Cardiac muscle cell (in vitro differentiated cells and primary cell): ENCODE measurements around the gene CAMK2B. TPM values are rescaled to one million over a fixed set of nuclear protein-coding genes. Genes with fewer than 3 reads are reported as not detected.

Source experiments
- DNase-seq, 2 donors: peaks; one replicate each; pipeline versions ENCODE4 v3.0.0 to v3.0.0-alpha.2; 2010 to 2017; ENCODE audit warnings: low read depth in 1 of 2, low spot score in 1 of 2
- H3K27ac ChIP-seq: fragments of 200-600 bp; sonication (generic); 2 replicates; pipeline ENCODE4 v1.5.1; 2016
- H3K27me3 ChIP-seq: fragments of 200-600 bp; sonication (generic); 2 replicates; pipeline ENCODE4 v1.6.0; 2016; ENCODE audit warnings: control low read depth
- H3K36me3 ChIP-seq: fragments of 200-600 bp; sonication (generic); 2 replicates; pipeline ENCODE4 v1.5.1; 2016; ENCODE audit warnings: control low read depth
- H3K4me1 ChIP-seq: fragments of 200-600 bp; sonication (generic); 2 replicates; pipeline ENCODE4 v1.8.1; 2017; ENCODE audit warnings: low read depth, mild to moderate bottlenecking, mixed run types
- H3K4me3 ChIP-seq: fragments of 200-600 bp; sonication (generic); 2 replicates; pipeline ENCODE4 v1.5.1; 2016; ENCODE audit warnings: mild to moderate bottlenecking
- H3K9me3 ChIP-seq: fragments of 200-600 bp; sonication (generic); 2 replicates; pipeline ENCODE4 v1.5.1; 2017; ENCODE audit warnings: low read depth, mild to moderate bottlenecking, control low read depth
- CTCF ChIP-seq: IDR thresholded peaks from 2 replicates; pipeline ENCODE4 v1.5.1; 2012; ENCODE audit warnings: low read depth, mild to moderate bottlenecking, low read length
- polyA plus RNA-seq: library from polyadenylated mRNA; unstranded; fragments of >200 nt; fragmentation: Nextera tagmentation; extraction: Ambion mirVana; gene quantifications from 2 replicates; pipeline ENCODE4 v1.2.1, GENCODE V29; 2016
- total RNA-seq: library from RNA; depleted of rRNA; stranded (reverse); fragments of >200 nt; gene quantifications from 2 replicates; pipeline ENCODE4 v1.2.3, GENCODE V29; 2016

The CAMK2B gene
- total and polyA plus RNA-seq, 2 experiments from 2014 or later = 7.7 to 17.7 TPM

- DNase-seq = no peak
- no peaks in the 10 kb centered on the region for H3K36me3 ChIP-seq
These were observed 4.5 kb upstream of the CAMK2B start for GRCh38 chr7:44329888-44330287.

GRCh38 chr7:44329081-44329480 is 3.7 kb upstream of the CAMK2B start:
- DNase-seq = no peak
- no peaks in the 10 kb centered on the region for H3K9me3 ChIP-seq
- TF ChIP-seq CTCF = no peak
- H3K36me3 ChIP-seq = no peaks in the 10 kb centered on the region
- H3K4me3 ChIP-seq = no peak overlapping the region
- no peak overlapping the region for H3K27ac ChIP-seq
- H3K27me3 ChIP-seq = peaks cover 39% of the 10 kb centered on the region
- peaks cover 17% of the 10 kb centered on the region for H3K4me1 ChIP-seq

More at GRCh38 chr7:44329888-44330287, 4.5 kb upstream of the CAMK2B start:
- Histone ChIP-seq H3K27me3 (peaks cover 30% of the 10 kb centered on the region), H3K9me3 (no peaks in the 10 kb centered on the region), H3K4me1 (peaks cover 17% of the 10 kb centered on the region), H3K4me3 (no peak overlapping the region), H3K27ac (no peak overlapping the region)
- TF ChIP-seq CTCF = no peak

- peaks cover 50% of the 10 kb centered on the region for H3K27me3 ChIP-seq
- DNase-seq = no peak
- TF ChIP-seq CTCF = no peak
These were observed 2.6 kb upstream of the CAMK2B start for GRCh38 chr7:44327981-44328380.

GRCh38 chr7:44326261-44327125 is 1.1 kb upstream of the CAMK2B start:
- TF ChIP-seq CTCF = no peak
- peaks cover 64% of the 10 kb centered on the region for H3K27me3 ChIP-seq
- no peak for DNase-seq
- peaks cover 4% of the 10 kb centered on the region for H3K4me1 ChIP-seq
- peak overlapping the region; percentile 41 for H3K4me3 ChIP-seq
- H3K27ac ChIP-seq = no peak overlapping the region
- no peaks in the 10 kb centered on the region for H3K9me3 ChIP-seq
- no peaks in the 10 kb centered on the region for H3K36me3 ChIP-seq

More at GRCh38 chr7:44327981-44328380, 2.6 kb upstream of the CAMK2B start:
- Histone ChIP-seq H3K9me3 (no peaks in the 10 kb centered on the region), H3K27ac (no peak overlapping the region), H3K36me3 (no peaks in the 10 kb centered on the region), H3K4me3 (no peak overlapping the region), H3K4me1 (peaks cover 11% of the 10 kb centered on the region)

- no peaks in the 10 kb centered on the region for H3K9me3 ChIP-seq
- no peaks in the 10 kb centered on the region for H3K4me1 ChIP-seq
- peak; percentile 5 for TF ChIP-seq CTCF
- peak overlapping the region; percentile 41 for H3K4me3 ChIP-seq
- H3K27ac ChIP-seq = no peak overlapping the region
- H3K36me3 ChIP-seq = no peaks in the 10 kb centered on the region
- DNase-seq = peak; percentile 7 to 65
- H3K27me3 ChIP-seq = peaks cover 67% of the 10 kb centered on the region
These were observed 432 bp upstream of the CAMK2B start for GRCh38 chr7:44325811-44326241.
